ENCODE measurements around the gene DBF4B. TPM values are rescaled to one million over a fixed set of nuclear protein-coding genes. Genes with fewer than 3 reads are reported as not detected.
"Not testable (repeated sequence)": the region's sequence is repeated elsewhere in the genome, so short reads cannot be mapped to it uniquely, and the experiment has no call there.

The DBF4B gene
- total RNA-seq, 2 experiments from 2014 or later, result 1.5 TPM

DNA sequence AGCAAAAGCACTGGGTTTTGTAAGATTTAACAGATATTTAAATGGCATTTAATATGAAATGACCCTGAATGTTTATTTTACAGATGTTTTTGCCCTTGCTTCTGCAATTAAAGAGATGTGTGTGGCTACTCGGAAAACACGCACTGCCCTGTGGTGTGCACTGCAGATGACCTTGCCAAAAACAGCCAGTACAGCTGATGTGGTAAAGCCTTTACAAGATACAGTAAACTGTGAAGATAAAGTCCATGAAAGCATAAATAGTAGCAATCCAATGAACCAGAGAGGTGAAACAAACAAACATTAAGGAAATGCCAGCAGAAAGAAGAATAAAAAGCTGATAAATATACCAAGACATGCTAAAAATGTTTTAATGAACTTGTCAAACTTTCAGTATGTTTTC is 34.6 kb upstream of the DBF4B start:
- Mint-ChIP-seq H3K9me3 (no peaks in the 10 kb centered on the region), H3K4me3 (no peak overlapping the region), H3K27ac (no peak overlapping the region), H3K36me3 (ENCODE audit: low read depth) (peaks cover 18% of the 10 kb centered on the region), H3K27me3 (no peaks in the 10 kb centered on the region), H3K4me1 (ENCODE audit: low read depth) (no peaks in the 10 kb centered on the region)
- Histone ChIP-seq H3K9me3 (ENCODE audit: control insufficient read depth in 1 of 2, insufficient read depth in 1 of 2, low read length in 2 of 2) (no peaks in the 10 kb centered on the region), H3K4me3 (ENCODE audit: low read length) (no peak overlapping the region), H3K36me3 (ENCODE audit: insufficient read depth, low read length) (peaks cover 8% of the 10 kb centered on the region), H3K4me1 (ENCODE audit: insufficient read depth, low read length) (no peaks in the 10 kb centered on the region), H3K27ac (ENCODE audit: low read depth in 1 of 2, low read length in 2 of 2) (no peak overlapping the region), H3K27me3 (ENCODE audit: control insufficient read depth in 1 of 2, insufficient read depth in 2 of 2, low read length in 2 of 2) (no peaks in the 10 kb centered on the region)
- ChIA-PET POLR2A (no interaction called here), CTCF (no interaction called here)
- intact Hi-C loops (cut with DNase I, micrococcal nuclease), result loop anchor here in 1 of 2 experiments (5.0 kb wide), 1 partner anchor 142 kb away; no protein-coding TSS in a partner anchor
- ATAC-seq (ENCODE audit: poor library complexity) (no peak), DNase-seq (no peak)
- no peak for TF ChIP-seq CTCF (IDR thresholded peaks at IDR 0.05)

DNA sequence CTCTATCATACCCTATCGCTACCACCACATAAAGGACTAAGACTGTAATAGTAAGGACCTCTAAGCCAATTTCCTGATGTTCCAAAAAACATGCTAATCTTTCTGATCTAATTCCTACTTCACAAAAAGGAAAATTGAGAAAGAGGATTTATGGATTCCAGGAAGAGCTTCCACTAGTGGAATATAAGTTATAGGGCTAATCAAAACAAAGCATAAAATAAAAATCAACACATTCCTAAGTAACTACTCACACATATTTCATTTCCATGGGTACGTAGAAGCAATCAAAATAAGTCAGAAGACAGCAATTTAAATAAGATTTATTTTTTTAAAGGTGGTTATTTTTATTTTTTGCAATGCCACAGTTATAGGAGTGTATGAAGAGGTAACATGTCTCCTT is 31.3 kb upstream of the DBF4B start:
- peaks cover 32% of the 10 kb centered on the region for H3K36me3 ChIP-seq (ENCODE audit: insufficient read depth, low read length)
- peaks cover 47% of the 10 kb centered on the region for H3K36me3 Mint-ChIP-seq (ENCODE audit: low read depth)

GRCh38 chr17:44683303-44683702 is 25.2 kb upstream of the DBF4B start:
- H3K9me3 Mint-ChIP-seq; H3K4me3 ChIP-seq (ENCODE audit: low read length); H3K27ac Mint-ChIP-seq; H3K4me3 Mint-ChIP-seq; H3K4me1 Mint-ChIP-seq (ENCODE audit: low read depth); H3K27ac ChIP-seq (ENCODE audit: low read depth in 1 of 2, low read length in 2 of 2); H3K9me3 ChIP-seq (ENCODE audit: control insufficient read depth in 1 of 2, insufficient read depth in 1 of 2, low read length in 2 of 2); intact Hi-C loops (cut with DNase I, micrococcal nuclease); DNase-seq; H3K27me3 Mint-ChIP-seq; POLR2A ChIA-PET; H3K27me3 ChIP-seq (ENCODE audit: control insufficient read depth in 1 of 2, insufficient read depth in 2 of 2, low read length in 2 of 2); H3K4me1 ChIP-seq (ENCODE audit: insufficient read depth, low read length); ATAC-seq (ENCODE audit: poor library complexity): not testable (repeated sequence)
- H3K36me3 ChIP-seq (ENCODE audit: insufficient read depth, low read length), result peaks cover 59% of the 10 kb centered on the region
- peaks cover 81% of the 10 kb centered on the region for H3K36me3 Mint-ChIP-seq (ENCODE audit: low read depth)
- CTCF ChIA-PET, result interaction anchor here (0.6 kb wide), 1 partner anchor 13 kb away, joined by 3 read pairs; no protein-coding TSS in a partner anchor

More for the DNA sequence above, 31.3 kb upstream of the DBF4B start:
- no peak for DNase-seq
- Mint-ChIP-seq H3K27me3 (no peaks in the 10 kb centered on the region), H3K4me3 (no peak overlapping the region), H3K27ac (no peak overlapping the region), H3K4me1 (ENCODE audit: low read depth) (no peaks in the 10 kb centered on the region), H3K9me3 (no peaks in the 10 kb centered on the region)
- no peak overlapping the region for H3K27ac ChIP-seq (ENCODE audit: low read depth in 1 of 2, low read length in 2 of 2)
- no peak for TF ChIP-seq CTCF (IDR thresholded peaks at IDR 0.05)
- H3K27me3 ChIP-seq (ENCODE audit: control insufficient read depth in 1 of 2, insufficient read depth in 2 of 2, low read length in 2 of 2), result no peaks in the 10 kb centered on the region
- H3K4me3 ChIP-seq (ENCODE audit: low read length), result no peak overlapping the region
- no peaks in the 10 kb centered on the region for H3K9me3 ChIP-seq (ENCODE audit: control insufficient read depth in 1 of 2, insufficient read depth in 1 of 2, low read length in 2 of 2)
- no peaks in the 10 kb centered on the region for H3K4me1 ChIP-seq (ENCODE audit: insufficient read depth, low read length)
- ChIA-PET POLR2A (no interaction called here), CTCF (no interaction called here)
- intact Hi-C loops (cut with DNase I, micrococcal nuclease), result no loop called here
- no peak for ATAC-seq (ENCODE audit: poor library complexity)

- ATAC-seq (ENCODE audit: poor library complexity), result no peak
Observed at GRCh38 chr17:44687756-44688155, 20.7 kb upstream of the DBF4B start.

More at GRCh38 chr17:44687756-44688155, 20.7 kb upstream of the DBF4B start:
- Mint-ChIP-seq H3K27ac (no peak overlapping the region), H3K9me3 (no peaks in the 10 kb centered on the region), H3K4me3 (no peak overlapping the region), H3K4me1 (ENCODE audit: low read depth) (peaks cover 30% of the 10 kb centered on the region), H3K36me3 (ENCODE audit: low read depth) (peaks cover 56% of the 10 kb centered on the region), H3K27me3 (no peaks in the 10 kb centered on the region)
- Histone ChIP-seq H3K36me3 (ENCODE audit: insufficient read depth, low read length) (peaks cover 28% of the 10 kb centered on the region), H3K4me1 (ENCODE audit: insufficient read depth, low read length) (peaks cover 27% of the 10 kb centered on the region), H3K9me3 (ENCODE audit: control insufficient read depth in 1 of 2, insufficient read depth in 1 of 2, low read length in 2 of 2) (no peaks in the 10 kb centered on the region), H3K27me3 (ENCODE audit: control insufficient read depth in 1 of 2, insufficient read depth in 2 of 2, low read length in 2 of 2) (no peaks in the 10 kb centered on the region), H3K27ac (ENCODE audit: low read depth in 1 of 2, low read length in 2 of 2) (no peak overlapping the region), H3K4me3 (ENCODE audit: low read length) (no peak overlapping the region)
- TF ChIP-seq CTCF (IDR thresholded peaks at IDR 0.05), result no peak
- POLR2A ChIA-PET, result no interaction called here
- no peak for DNase-seq
- CTCF ChIA-PET, result no interaction called here
- intact Hi-C loops (cut with DNase I, micrococcal nuclease), result loop anchor here in 1 of 2 experiments (2.0 kb wide), 2 partner anchors 179 to 211 kb away; partner anchors contain the start of gene EFTUD2
